Gastrocnemius medialis (tissue), 4 donors: ENCODE measurements around the gene EFCAB6. TPM values are rescaled to one million over a fixed set of nuclear protein-coding genes. Genes with fewer than 3 reads are reported as not detected.

Source experiments
- ATAC-seq, 2 donors: fragments of 150-250 bp; one replicate each; pipeline ENCODE4 v1.9.1; 2016
- DNase-seq, 2 donors: peaks; one replicate each; pipeline ENCODE4 v3.0.0-alpha.2; 2019
- H3K27ac ChIP-seq, 4 donors: fragments of 200-600 bp; sonication (generic); 1 replicate in 1 of 4; 2 replicates in 3 of 4; pipeline ENCODE4 v1.5.1; 2016 to 2018; ENCODE audit warnings: mild to moderate bottlenecking in 2 of 4, moderate library complexity in 1 of 4
- H3K27me3 ChIP-seq, 3 donors: fragments of 200-600 bp; sonication (generic) in 2 of 3; 1 replicate in 1 of 3; 2 replicates in 2 of 3; pipeline versions ENCODE4 v1.5.1 to v1.6.0; 2016 to 2019; ENCODE audit warnings: mild to moderate bottlenecking in 1 of 3, moderate library complexity in 1 of 3
- H3K36me3 ChIP-seq, 2 donors: fragments of 200-600 bp; sonication (generic) in 1 of 2; one replicate each; pipeline ENCODE4 v1.5.1; 2017 to 2018
- H3K4me1 ChIP-seq, 2 donors: fragments of 200-600 bp; sonication (generic) in 1 of 2; one replicate each; pipeline ENCODE4 v1.5.1; 2016 to 2017; ENCODE audit warnings: mild to moderate bottlenecking in 2 of 2
- H3K4me3 ChIP-seq, 4 donors: fragments of 200-600 bp; sonication (generic) in 3 of 4; 1 replicate in 1 of 4; 2 replicates in 3 of 4; pipeline ENCODE4 v1.5.1; 2016 to 2019; ENCODE audit warnings: mild to moderate bottlenecking in 2 of 4
- H3K9me3 ChIP-seq, 3 donors: fragments of 200-600 bp; sonication (generic) in 2 of 3; 1 replicate in 1 of 3; 2 replicates in 2 of 3; pipeline ENCODE4 v1.5.1; 2016 to 2019
- POLR2A ChIP-seq, 2 donors: fragments of 450-650 bp; IDR thresholded peaks; one replicate each; pipeline ENCODE4 v1.6.1; 2017; ENCODE audit warnings: antibody characterized with exemption in 2 of 2, mild to moderate bottlenecking in 2 of 2, moderate library complexity in 2 of 2
- in situ Hi-C, 4 donors: fragments of 200-750 bp; cut with MboI; loops; one replicate each; pipeline versions ENCODE4 v1.15.0 to v1.8.0; 2017; ENCODE audit warnings: low sequenced_read_pairs in 4 of 4
- intact Hi-C: fragments of 100-400 bp; cut with DNase I; formaldehyde crosslinking; loops from one replicate; pipeline ENCODE4 v1.15.1; 2023; ENCODE audit warnings: low total_unique reads
- total RNA-seq, 4 donors: library from RNA; depleted of rRNA; stranded (reverse); fragments of >200 nt; gene quantifications; one replicate each; pipeline versions ENCODE4 v1.1.0 to v1.2.3, GENCODE V29; 2016
- TF ChIP-seq, protein P1 (sequence below), 5 experiments: fragments of 450-650 bp in 3 of 5; fragments of 200-600 bp in 2 of 5; sonication (generic) in 2 of 5; IDR thresholded peaks in 4 of 5; conservative IDR thresholded peaks in 1 of 5; 1 replicate in 4 of 5; 2 replicates in 1 of 5; pipeline ENCODE4 v1.5.1; 2016 to 2019; ENCODE audit warnings: antibody characterized with exemption in 5 of 5, mild to moderate bottlenecking in 3 of 5, moderate library complexity in 3 of 5

EFCAB6 gene
- total RNA-seq, 4 donors from 2014 or later: 0.07 to 4.4 (median 0.28) TPM

DNA sequence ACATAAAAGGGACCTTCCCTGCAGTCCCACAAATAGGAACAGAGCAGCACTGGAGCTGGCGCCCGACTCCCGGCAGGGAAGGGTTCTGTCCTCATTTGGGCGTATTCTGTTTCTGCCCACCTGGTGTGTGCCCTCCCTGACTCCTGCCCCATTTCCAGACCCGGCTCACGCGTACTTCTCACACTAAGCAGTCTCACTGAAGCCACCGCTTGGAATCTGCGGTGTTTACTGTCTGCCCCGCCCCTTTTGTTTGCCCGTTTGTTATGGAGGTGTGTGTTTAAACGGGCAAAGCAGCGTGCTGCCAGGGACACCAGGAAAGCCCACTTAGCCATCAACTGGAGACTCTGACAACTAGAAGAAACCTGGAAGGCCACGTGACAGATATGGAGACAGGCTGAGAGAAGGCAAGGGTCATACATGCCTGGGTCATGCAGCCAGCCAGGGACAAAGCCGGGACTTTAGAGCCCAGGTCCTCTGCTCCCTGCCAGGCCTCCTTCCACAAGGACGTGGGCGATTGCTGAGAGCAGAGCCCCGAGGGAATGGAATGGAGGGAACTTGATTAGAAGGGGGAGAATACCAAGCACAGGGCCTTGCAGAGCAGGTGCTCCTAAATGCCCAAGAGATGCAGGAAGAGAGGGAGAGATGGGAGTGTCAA lies 8.7 kb upstream of the EFCAB6 start:
- H3K9me3 ChIP-seq: no peaks in the 10 kb centered on the region
- intact Hi-C loops: no loop called here
- no peaks in the 10 kb centered on the region for H3K36me3 ChIP-seq
- no peak overlapping the region for H3K4me3 ChIP-seq
- no peak for ATAC-seq
- peaks cover 39 to 43% (median 40%) of the 10 kb centered on the region in 3 donors for H3K27me3 ChIP-seq
- peaks cover 0 to under 1% of the 10 kb centered on the region in 2 donors for H3K4me1 ChIP-seq
- no peak overlapping the region for H3K27ac ChIP-seq
- in situ Hi-C loops: loop anchor here in 1 of 4 donors (25.0 kb wide), 1 partner anchor 267 kb away; no protein-coding TSS in a partner anchor
- DNase-seq: no peak
- no peak for TF ChIP-seq POLR2A (IDR thresholded peaks at IDR 0.05)
- TF ChIP-seq, protein P1, sequence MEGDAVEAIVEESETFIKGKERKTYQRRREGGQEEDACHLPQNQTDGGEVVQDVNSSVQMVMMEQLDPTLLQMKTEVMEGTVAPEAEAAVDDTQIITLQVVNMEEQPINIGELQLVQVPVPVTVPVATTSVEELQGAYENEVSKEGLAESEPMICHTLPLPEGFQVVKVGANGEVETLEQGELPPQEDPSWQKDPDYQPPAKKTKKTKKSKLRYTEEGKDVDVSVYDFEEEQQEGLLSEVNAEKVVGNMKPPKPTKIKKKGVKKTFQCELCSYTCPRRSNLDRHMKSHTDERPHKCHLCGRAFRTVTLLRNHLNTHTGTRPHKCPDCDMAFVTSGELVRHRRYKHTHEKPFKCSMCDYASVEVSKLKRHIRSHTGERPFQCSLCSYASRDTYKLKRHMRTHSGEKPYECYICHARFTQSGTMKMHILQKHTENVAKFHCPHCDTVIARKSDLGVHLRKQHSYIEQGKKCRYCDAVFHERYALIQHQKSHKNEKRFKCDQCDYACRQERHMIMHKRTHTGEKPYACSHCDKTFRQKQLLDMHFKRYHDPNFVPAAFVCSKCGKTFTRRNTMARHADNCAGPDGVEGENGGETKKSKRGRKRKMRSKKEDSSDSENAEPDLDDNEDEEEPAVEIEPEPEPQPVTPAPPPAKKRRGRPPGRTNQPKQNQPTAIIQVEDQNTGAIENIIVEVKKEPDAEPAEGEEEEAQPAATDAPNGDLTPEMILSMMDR (IDR thresholded peaks at IDR 0.05 in 4 of 5, conservative IDR thresholded peaks at IDR 0.05 in 1 of 5): no peak

DNA sequence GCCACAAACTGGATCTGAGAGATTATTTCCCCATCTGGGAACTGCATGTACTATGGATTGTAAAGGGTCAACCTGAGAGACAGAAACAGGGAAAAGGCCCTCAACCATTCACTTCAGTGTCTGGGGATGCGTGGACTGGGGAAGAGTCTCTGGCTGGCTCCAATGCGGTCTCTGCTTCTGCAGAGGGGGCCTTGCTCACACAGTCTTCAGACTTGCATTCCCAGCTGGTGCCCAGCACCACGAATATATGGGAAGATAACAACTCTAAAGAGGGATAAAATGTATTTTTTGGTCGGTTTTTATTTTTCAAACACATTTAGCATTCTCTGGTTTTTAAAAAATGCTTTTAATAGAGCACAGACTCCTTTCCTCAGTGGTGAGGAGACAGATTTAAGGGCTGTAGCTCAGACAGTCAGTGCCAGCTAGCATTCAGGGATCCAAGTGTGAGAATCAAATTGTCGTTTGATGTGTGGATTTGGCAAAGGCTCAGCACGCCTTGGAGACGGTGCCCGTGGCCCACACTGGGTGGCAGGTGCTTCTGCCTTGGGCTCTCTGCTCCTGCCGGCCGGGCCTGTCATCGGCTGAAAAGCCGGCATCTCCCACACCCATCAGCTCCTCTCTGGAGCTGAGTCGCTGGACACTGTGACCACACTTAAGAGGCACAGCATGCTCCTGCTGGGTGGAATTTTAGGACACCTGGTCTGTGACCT lies 8.0 kb upstream of the EFCAB6 start:
- ATAC-seq: no peak
- Histone ChIP-seq H3K36me3 (no peaks in the 10 kb centered on the region), H3K27ac (no peak overlapping the region), H3K9me3 (no peaks in the 10 kb centered on the region), H3K4me3 (no peak overlapping the region), H3K27me3 (peaks cover 39 to 40% (median 40%) of the 10 kb centered on the region in 3 donors), H3K4me1 (no peaks in the 10 kb centered on the region)
- DNase-seq: no peak
- no peak for TF ChIP-seq POLR2A (IDR thresholded peaks at IDR 0.05)
- TF ChIP-seq, protein P1 (IDR thresholded peaks at IDR 0.05 in 4 of 5, conservative IDR thresholded peaks at IDR 0.05 in 1 of 5): no peak
- intact Hi-C loops: loop anchor here (10.0 kb wide), 2 partner anchors 135 to 675 kb away; partner anchors contain the start of genes MCAT and SAMM50
- in situ Hi-C loops: loop anchor here in 1 of 4 donors (25.0 kb wide), 1 partner anchor 267 kb away; no protein-coding TSS in a partner anchor

DNA sequence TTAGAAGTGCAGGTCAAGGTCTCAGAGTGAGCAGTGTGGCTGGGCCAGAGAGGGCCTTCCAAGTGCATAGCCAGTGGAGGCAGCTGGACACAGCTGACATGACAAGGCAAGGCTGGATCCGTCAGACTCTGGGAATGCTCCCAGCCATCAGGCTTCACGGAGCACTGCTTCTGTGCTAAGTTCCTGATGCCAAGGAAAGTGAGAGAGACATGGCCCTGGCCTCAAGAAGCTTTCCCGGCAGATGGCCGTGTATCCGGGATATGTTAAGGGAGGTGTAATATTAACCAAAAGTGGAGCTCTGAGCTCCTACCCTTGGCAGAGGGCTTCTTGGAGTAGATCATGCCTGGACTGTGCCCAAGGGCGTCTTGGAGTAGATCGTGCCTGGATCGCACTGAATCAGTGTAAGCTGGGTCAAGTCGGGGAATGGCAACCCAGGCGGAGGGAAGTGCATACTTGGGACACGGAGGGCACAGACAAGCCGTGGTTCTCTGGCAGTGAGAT lies 7.4 kb upstream of the EFCAB6 start:
- Histone ChIP-seq H3K4me3 (no peak overlapping the region), H3K27me3 (peaks cover 37 to 40% (median 39%) of the 10 kb centered on the region in 3 donors), H3K27ac (no peak overlapping the region), H3K9me3 (no peaks in the 10 kb centered on the region), H3K36me3 (no peaks in the 10 kb centered on the region), H3K4me1 (no peaks in the 10 kb centered on the region)
- in situ Hi-C loops (loop anchor here in 1 of 4 donors (25.0 kb wide), 1 partner anchor 268 kb away; no protein-coding TSS in a partner anchor), intact Hi-C loops (loop anchor here (10.0 kb wide), 2 partner anchors 135 to 675 kb away; partner anchors contain the start of genes MCAT and SAMM50)
- ATAC-seq (no peak), DNase-seq (no peak)
- TF ChIP-seq, protein P1 (IDR thresholded peaks at IDR 0.05 in 4 of 5, conservative IDR thresholded peaks at IDR 0.05 in 1 of 5): no peak
- no peak for TF ChIP-seq POLR2A (IDR thresholded peaks at IDR 0.05)

DNA sequence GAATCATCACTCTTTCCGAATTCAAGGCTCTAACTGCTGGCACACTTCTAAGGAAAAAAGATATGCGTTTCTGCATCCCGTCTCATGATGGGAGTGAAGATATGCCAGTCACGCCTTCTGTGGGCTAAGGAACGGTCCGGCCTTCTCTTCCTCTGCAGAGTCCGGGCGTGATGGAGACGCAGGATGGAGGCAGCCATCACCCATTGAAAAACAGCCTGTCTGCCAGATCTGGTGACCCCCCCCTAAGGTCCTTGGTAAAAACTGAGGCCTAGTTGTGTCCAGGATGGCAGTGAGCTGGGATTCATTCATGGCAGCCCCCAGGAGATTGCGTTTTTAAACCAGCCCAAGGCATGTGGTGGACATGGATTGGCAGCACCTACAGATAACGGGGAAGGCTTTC lies 6.9 kb upstream of the EFCAB6 start:
- peaks cover 35 to 39% (median 37%) of the 10 kb centered on the region in 3 donors for H3K27me3 ChIP-seq
- DNase-seq: no peak
- in situ Hi-C loops: loop anchor here in 1 of 4 donors (25.0 kb wide), 1 partner anchor 268 kb away; no protein-coding TSS in a partner anchor
- TF ChIP-seq, protein P1 (IDR thresholded peaks at IDR 0.05 in 4 of 5, conservative IDR thresholded peaks at IDR 0.05 in 1 of 5): no peak
- TF ChIP-seq POLR2A (IDR thresholded peaks at IDR 0.05): no peak
- ATAC-seq: no peak
- intact Hi-C loops: loop anchor here (10.0 kb wide), 2 partner anchors 136 to 674 kb away; partner anchors contain the start of genes MCAT and SAMM50
- no peak overlapping the region for H3K4me3 ChIP-seq
- no peaks in the 10 kb centered on the region for H3K36me3 ChIP-seq
- no peaks in the 10 kb centered on the region for H3K4me1 ChIP-seq
- H3K27ac ChIP-seq: no peak overlapping the region
- no peaks in the 10 kb centered on the region for H3K9me3 ChIP-seq
